ENCODE measurements around the gene MSH2.
A peak's percentile ranks its signal among the peaks of the same experiment; 100 is the strongest.

DNA sequence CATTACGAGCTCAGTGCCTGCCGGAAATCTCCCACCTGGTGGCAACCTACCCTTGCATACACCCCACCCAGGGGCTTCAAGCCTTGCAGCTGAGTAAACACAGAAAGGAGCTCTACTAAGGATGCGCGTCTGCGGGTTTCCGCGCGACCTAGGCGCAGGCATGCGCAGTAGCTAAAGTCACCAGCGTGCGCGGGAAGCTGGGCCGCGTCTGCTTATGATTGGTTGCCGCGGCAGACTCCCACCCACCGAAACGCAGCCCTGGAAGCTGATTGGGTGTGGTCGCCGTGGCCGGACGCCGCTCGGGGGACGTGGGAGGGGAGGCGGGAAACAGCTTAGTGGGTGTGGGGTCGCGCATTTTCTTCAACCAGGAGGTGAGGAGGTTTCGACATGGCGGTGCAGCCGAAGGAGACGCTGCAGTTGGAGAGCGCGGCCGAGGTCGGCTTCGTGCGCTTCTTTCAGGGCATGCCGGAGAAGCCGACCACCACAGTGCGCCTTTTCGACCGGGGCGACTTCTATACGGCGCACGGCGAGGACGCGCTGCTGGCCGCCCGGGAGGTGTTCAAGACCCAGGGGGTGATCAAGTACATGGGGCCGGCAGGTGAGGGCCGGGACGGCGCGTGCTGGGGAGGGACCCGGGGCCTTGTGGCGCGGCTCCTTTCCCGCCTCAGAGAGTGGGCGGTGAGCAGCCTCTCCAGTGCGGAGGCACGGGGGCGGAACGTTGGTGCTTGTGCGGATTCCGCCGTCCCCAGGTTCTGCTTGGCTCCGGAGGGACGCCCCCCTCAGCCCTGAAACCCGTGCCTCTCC lies at the start of gene MSH2:
- TF ChIP-seq POLR2AphosphoS5 (IDR thresholded peaks at IDR 0.05; ENCODE audit: low read depth, low read length) (peak; percentile 82), SIN3A (IDR thresholded peaks at IDR 0.05; ENCODE audit: borderline replicate concordance, insufficient read depth, low read length) (peak; percentile 78; the same call in 1 of the 2 replicates), TAF1 (IDR thresholded peaks at IDR 0.05; ENCODE audit: borderline replicate concordance, insufficient read depth, low read length) (peak; percentile 78; the same call in 1 of the 2 replicates)

Measured in PFSK-1 (cell line).